NB4 (cell line): ENCODE measurements around the gene WWP2.

Experiments
- MAX ChIP-seq: IDR thresholded peaks from 2 replicates; pipeline ENCODE4 v1.6.1; 2011; ENCODE audit warnings: low read depth, low read length
- POLR2A ChIP-seq: IDR thresholded peaks from 2 replicates; pipeline ENCODE4 v1.6.1; 2011; ENCODE audit warnings: mild to moderate bottlenecking; ENCODE audit not compliant: insufficient read length; ENCODE audit errors: extremely low read depth
- TF ChIP-seq, protein P1 (sequence below): IDR thresholded peaks from one replicate; pipeline ENCODE4 v1.5.1; 2012; ENCODE audit warnings: low read depth, low read length

- TF ChIP-seq, protein P1, sequence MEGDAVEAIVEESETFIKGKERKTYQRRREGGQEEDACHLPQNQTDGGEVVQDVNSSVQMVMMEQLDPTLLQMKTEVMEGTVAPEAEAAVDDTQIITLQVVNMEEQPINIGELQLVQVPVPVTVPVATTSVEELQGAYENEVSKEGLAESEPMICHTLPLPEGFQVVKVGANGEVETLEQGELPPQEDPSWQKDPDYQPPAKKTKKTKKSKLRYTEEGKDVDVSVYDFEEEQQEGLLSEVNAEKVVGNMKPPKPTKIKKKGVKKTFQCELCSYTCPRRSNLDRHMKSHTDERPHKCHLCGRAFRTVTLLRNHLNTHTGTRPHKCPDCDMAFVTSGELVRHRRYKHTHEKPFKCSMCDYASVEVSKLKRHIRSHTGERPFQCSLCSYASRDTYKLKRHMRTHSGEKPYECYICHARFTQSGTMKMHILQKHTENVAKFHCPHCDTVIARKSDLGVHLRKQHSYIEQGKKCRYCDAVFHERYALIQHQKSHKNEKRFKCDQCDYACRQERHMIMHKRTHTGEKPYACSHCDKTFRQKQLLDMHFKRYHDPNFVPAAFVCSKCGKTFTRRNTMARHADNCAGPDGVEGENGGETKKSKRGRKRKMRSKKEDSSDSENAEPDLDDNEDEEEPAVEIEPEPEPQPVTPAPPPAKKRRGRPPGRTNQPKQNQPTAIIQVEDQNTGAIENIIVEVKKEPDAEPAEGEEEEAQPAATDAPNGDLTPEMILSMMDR: no peak
- no peak for TF ChIP-seq POLR2A
- no peak for TF ChIP-seq MAX
Measured at GRCh38 chr16:69904495-69905170, 142.5 kb downstream of the WWP2 start.
